GM18909 (cell line): ENCODE data around the gene METTL23.
"Not testable (repeated sequence)": the region's sequence is repeated elsewhere in the genome, so short reads cannot be mapped to it uniquely, and the experiment has no call there.

Experiments used
- ATAC-seq: cut with Tn5 transposase; IDR thresholded peaks from one replicate; pipeline ENCODE4 v1.9.1; 2021; ENCODE audit warnings: mild to moderate bottlenecking; ENCODE audit not compliant: unreplicated experiment, poor library complexity

The METTL23 gene

GRCh38 chr17:76691379-76692191 lies 35.1 kb upstream of the METTL23 start:
- no peak for ATAC-seq

DNA sequence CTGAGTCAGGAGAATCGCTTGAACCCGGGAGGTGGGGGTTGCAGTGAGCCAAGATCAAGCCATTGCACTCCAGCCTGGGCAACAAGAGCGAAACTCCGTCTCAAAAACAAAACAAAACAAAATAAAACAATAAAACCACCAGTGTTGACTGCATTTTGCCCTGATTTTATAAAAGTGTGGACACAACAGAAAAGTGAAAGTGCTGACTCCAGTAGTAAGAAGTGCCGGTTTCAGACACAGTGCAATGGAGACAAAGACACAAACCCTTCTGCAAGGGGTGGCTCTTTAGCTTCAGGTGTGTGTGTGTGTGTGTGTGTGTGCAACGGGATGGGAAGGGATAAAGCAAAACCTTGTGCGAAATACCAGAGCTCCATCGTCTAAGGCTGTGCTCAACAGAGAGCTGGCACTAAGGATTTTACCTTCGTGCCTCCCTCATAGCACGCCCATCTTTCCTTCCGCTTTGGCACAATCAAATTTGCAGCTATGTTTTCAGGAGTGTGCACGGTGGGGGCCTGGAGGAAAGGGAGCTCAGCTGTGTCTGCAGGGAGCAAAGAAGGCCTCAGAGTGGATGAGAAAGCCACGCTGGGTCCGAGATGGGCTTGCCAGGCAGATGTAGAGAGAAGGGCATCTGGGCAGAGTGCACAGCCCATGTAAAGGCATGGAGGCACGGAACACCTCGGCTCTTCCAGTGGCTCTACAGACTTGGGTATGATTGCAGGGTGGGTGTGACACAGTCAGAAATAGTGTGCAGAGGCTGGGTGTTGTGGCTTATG lies 31.4 kb upstream of the METTL23 start:
- no peak for ATAC-seq

- peak; percentile 55 for ATAC-seq
These were observed 29.6 kb upstream of the METTL23 start for GRCh38 chr17:76696763-76697701.

DNA sequence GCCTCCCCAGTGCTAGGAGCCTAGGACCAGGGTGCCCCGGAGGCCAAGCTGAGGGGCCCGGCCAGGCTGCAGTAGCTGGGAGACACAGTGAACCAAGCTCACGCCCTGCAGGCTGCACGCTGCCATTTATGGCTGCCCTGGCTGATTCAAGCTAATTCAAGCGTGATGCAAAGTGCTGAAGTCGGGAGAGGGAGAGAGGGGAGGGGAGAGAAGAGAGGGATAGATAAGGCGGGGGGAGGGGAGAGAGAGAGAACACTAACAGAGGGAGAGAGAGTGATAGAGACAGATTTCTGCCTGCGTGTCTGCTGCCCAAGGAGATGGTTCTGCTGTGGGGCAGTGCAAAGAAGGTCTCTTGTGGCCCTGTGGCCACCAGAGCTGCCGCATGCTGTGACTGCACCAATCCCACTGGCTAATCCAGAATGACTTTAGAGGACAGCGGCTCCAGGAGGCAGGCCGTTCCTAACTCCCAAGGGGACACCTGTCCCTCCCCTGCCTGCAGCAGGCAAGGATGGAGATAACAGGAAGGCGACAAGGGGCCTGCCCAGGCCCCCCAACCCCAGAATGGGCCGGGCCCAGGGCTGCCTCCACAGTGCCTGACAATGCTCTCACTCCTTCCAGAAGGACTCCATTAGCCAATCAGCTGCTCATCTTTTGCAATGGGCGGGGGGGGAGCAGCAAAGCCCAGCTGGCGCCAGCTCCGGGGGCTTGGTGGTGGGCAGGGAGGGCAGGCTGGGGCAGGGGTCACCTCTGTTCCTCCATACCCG lies 28.8 kb upstream of the METTL23 start:
- ATAC-seq = no peak

DNA sequence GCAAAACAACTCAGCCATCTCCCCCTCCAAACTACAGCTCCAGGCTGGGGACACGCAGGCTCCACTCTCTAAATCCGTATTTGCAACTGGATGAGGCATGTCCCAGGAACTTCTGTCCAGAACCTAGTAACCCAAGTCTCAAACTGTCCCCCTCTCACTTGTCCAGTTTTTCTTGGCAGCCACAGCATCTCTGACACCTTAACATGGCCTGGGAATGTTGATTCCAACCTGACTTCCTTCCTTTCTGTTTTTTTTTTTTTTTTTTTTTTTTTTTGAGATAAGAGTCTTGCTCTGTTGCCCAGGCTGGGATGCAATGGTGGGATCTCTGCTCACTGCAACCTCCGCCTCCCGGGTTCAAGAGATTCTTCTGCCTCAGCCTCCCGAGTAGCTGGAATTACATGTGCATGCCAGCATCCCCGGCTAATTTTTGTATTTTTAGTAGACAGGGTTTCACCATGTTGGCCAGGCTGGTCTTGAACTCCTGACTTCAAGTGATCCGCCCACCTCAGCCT lies 28.1 kb upstream of the METTL23 start:
- not testable (repeated sequence) for ATAC-seq

- no peak for ATAC-seq
These were observed 26.4 kb upstream of the METTL23 start for GRCh38 chr17:76700270-76700616.

- ATAC-seq = no peak
These were observed 25.8 kb upstream of the METTL23 start for GRCh38 chr17:76700617-76701470.

DNA sequence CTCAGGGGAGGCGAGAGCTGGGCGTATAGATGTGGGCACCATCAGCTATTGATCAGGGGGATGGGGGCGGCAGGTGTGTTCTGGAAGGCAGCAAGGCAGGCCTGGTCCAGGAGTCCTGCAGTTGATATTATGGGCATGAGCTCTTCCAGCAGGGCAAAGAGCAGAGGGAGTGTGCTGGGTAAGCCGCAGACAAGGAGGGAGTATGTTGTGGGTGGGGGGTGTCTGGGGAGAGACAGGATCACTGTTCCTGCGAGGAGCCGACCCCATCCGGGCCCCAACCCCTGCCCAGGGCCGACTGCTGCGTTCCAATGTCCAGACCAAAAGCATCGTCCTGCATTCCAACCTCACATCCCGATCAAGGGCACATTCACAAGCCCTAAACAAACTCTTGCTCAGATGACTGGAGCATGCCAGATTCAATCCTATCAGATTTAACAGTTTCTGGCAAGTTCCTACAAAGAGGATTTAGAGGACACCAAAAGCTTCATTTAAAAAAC lies 25.1 kb upstream of the METTL23 start:
- ATAC-seq = no peak

GRCh38 chr17:76702076-76702475 lies 24.6 kb upstream of the METTL23 start:
- ATAC-seq = no peak

DNA sequence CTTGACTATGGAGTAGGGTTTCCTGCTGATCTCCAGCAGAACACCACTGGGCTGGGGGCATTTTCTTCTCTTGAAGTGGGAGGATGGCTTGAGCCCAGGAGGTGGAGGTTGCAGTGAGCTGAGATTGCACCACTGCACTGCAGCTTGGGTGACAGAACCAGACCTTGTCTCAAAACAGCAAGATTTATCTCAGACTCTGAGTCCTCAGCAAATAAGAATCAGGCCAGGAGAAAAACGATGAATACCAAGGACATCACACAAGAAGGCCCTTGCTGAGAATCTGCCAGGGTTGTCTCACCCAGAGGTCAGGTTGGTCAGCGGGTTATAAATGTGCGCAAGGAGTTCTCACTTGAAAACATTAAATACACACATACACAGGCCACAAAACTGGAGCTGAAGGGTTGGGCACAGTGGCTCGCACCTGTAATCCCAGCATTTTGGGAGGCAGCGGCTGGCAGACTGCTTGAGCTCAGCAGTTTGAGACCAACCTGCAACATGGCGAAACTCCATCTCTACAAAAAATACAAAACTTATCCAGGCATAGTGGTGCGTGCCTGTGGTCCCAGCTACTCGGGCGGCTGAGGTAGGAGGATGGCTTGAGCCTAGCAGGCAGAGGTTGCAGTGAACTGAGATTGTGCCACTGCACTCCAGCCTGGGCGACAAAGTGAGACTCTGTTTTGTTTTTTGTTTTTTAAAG lies 23.6 kb upstream of the METTL23 start:
- no peak for ATAC-seq

GRCh38 chr17:76704805-76705204 lies 21.8 kb upstream of the METTL23 start:
- no peak for ATAC-seq

- ATAC-seq = no peak
These were observed 19.8 kb upstream of the METTL23 start for GRCh38 chr17:76706817-76707216.

GRCh38 chr17:76707985-76708807 lies 18.4 kb upstream of the METTL23 start:
- no peak for ATAC-seq

GRCh38 chr17:76709077-76709950 lies 17.3 kb upstream of the METTL23 start:
- ATAC-seq = no peak

- not testable (repeated sequence) for ATAC-seq
These were observed 16.4 kb upstream of the METTL23 start for GRCh38 chr17:76709951-76710862.
